Measurements from ENCODE around the gene ZMYND12. TPM values are rescaled to one million over a fixed set of nuclear protein-coding genes. Genes with fewer than 3 reads are reported as not detected.
"Not testable (repeated sequence)": the region's sequence is repeated elsewhere in the genome, so short reads cannot be mapped to it uniquely, and the experiment has no call there.

Gene ZMYND12
- 1.1 TPM for total RNA-seq (2013)
- polyA plus RNA-seq (1 to 10 TPM in 2 of 3 donors, under 1 TPM in 1; 0.76 to 1.3 (median 1.2) TPM), polyA minus RNA-seq (0.96 and 1.1 TPM in 2 replicates), total RNA-seq (0 to 2.1 (median 0.37) reads per million in 11 experiments)

GRCh38 chr1:42456010-42456753, at the start of gene ZMYND12, which contains the start of gene PPCS:
ZMYND12 (minus strand) TSS chr1:42456022; CDS start chr1:42455997, 25 bp downstream.
PPCS (plus strand) TSS chr1:42456543; CDS start chr1:42456566, 23 bp downstream.
- H3K4me3 Mint-ChIP-seq, result peak within 1 kb of the TSS; percentile 92 to 96
- peak within 1 kb of the TSS; percentile 74 to 92 for H3K27ac ChIP-seq (ENCODE audit: low read depth in 1 of 2, low read length in 2 of 2)
- peak within 1 kb of the TSS; percentile 64 to 91 (median 89) for H3K4me3 ChIP-seq (replicated peaks in 1 of 3; ENCODE audit: low read depth in 2 of 3, low read length in 3 of 3)
- H3K27me3 ChIP-seq (ENCODE audit: control insufficient read depth in 2 of 2, insufficient read depth in 2 of 2, low read length in 2 of 2), result no peaks in the 10 kb centered on the region
- H4K20me1 ChIP-seq (ENCODE audit: insufficient read depth, low read length), result no peaks in the 10 kb centered on the region
- intact Hi-C loops (cut with micrococcal nuclease), result loop anchor here in 1 of 2 donors (2.0 to 5.0 kb wide), 2 partner anchors 121 to 226 kb away; partner anchors contain the start of genes FOXJ3 and YBX1
- H2AFZ ChIP-seq (ENCODE audit: insufficient read depth, low read depth, low read length, poor library complexity, severe bottlenecking), result peak within 1 kb of the TSS; percentile 100
- H3K36me3 Mint-ChIP-seq, result peaks cover 35 to 41% of the 10 kb centered on the region in 2 donors
- peaks cover 0 to 1% (median 0%) of the 10 kb centered on the region in 3 donors for H3K27me3 Mint-ChIP-seq (ENCODE audit: low read depth in 3 of 3)
- H3K9ac ChIP-seq (ENCODE audit: insufficient read depth, low read length, poor library complexity, severe bottlenecking), result peak within 1 kb of the TSS; percentile 96
- H3K9me3 ChIP-seq (replicated peaks in 1 of 2; ENCODE audit: control insufficient read depth in 1 of 2, insufficient read depth in 1 of 2, low read length in 2 of 2), result no peaks in the 10 kb centered on the region
- H3K4me2 ChIP-seq (replicated peaks; ENCODE audit: extremely low read depth, low read length, poor library complexity, severe bottlenecking), result peak within 1 kb of the TSS; percentile 96
- peak within 1 kb of the TSS; percentile 93 to 98 (median 95) for H3K27ac Mint-ChIP-seq
- H3K4me1 ChIP-seq (ENCODE audit: control insufficient read depth in 1 of 2, insufficient read depth in 2 of 2, low read length in 2 of 2), result peaks cover 14 to 28% of the 10 kb centered on the region in 2 donors
- H3K36me3 ChIP-seq (replicated peaks in 1 of 2; ENCODE audit: control insufficient read depth in 1 of 2, insufficient read depth in 2 of 2, low read length in 2 of 2), result peaks cover 25 to 36% of the 10 kb centered on the region in 2 donors
- H3K79me2 ChIP-seq (ENCODE audit: insufficient read depth, low read length), result peaks cover 24% of the 10 kb centered on the region
- no peaks in the 10 kb centered on the region for H3K9me3 Mint-ChIP-seq
- peak; percentile 77 to 89 (median 86) for DNase-seq
- no peak for TF ChIP-seq CTCF (IDR thresholded peaks at IDR 0.05)
- H3K4me1 Mint-ChIP-seq, result peaks cover 22% of the 10 kb centered on the region
- under 1% methylated on average over 58 of the region's 66 CpGs for WGBS (ENCODE audit: insufficient coverage)

GRCh38 chr1:42504535-42505128, 48.8 kb upstream of the ZMYND12 start:
- H2AFZ ChIP-seq (ENCODE audit: insufficient read depth, low read depth, low read length, poor library complexity, severe bottlenecking), result no peak overlapping the region
- Mint-ChIP-seq H3K4me3 (no peak overlapping the region), H3K27ac (no peak overlapping the region), H3K36me3 (peaks cover 11 to 40% of the 10 kb centered on the region in 2 donors), H3K9me3 (peaks cover 27 to 79% (median 55%) of the 10 kb centered on the region in 7 donors), H3K27me3 (ENCODE audit: low read depth in 3 of 3) (no peaks in the 10 kb centered on the region), H3K4me1 (no peaks in the 10 kb centered on the region)
- no peaks in the 10 kb centered on the region for H3K4me1 ChIP-seq (ENCODE audit: control insufficient read depth in 1 of 2, insufficient read depth in 2 of 2, low read length in 2 of 2)
- no peak for TF ChIP-seq CTCF (IDR thresholded peaks at IDR 0.05)
- H3K36me3 ChIP-seq (replicated peaks in 1 of 2; ENCODE audit: control insufficient read depth in 1 of 2, insufficient read depth in 2 of 2, low read length in 2 of 2), result peaks cover 0 to 28% of the 10 kb centered on the region in 2 donors
- H3K27me3 ChIP-seq (ENCODE audit: control insufficient read depth in 2 of 2, insufficient read depth in 2 of 2, low read length in 2 of 2), result no peaks in the 10 kb centered on the region
- no CpG with 5 or more reads among the region's 2 CpGs for WGBS (ENCODE audit: insufficient coverage)
- no peaks in the 10 kb centered on the region for H4K20me1 ChIP-seq (ENCODE audit: insufficient read depth, low read length)
- intact Hi-C loops (cut with micrococcal nuclease), result no loop called here
- peaks cover 42 to 70% of the 10 kb centered on the region in 2 donors for H3K9me3 ChIP-seq (replicated peaks in 1 of 2; ENCODE audit: control insufficient read depth in 1 of 2, insufficient read depth in 1 of 2, low read length in 2 of 2)
- H3K4me2 ChIP-seq (replicated peaks; ENCODE audit: extremely low read depth, low read length, poor library complexity, severe bottlenecking), result no peak overlapping the region
- H3K9ac ChIP-seq (ENCODE audit: insufficient read depth, low read length, poor library complexity, severe bottlenecking), result no peak overlapping the region
- H3K4me3 ChIP-seq (replicated peaks in 1 of 3; ENCODE audit: low read depth in 2 of 3, low read length in 3 of 3), result no peak overlapping the region
- DNase-seq, result no peak
- H3K79me2 ChIP-seq (ENCODE audit: insufficient read depth, low read length), result no peaks in the 10 kb centered on the region
- no peak overlapping the region for H3K27ac ChIP-seq (ENCODE audit: low read depth in 1 of 2, low read length in 2 of 2)

GRCh38 chr1:42502031-42502430, 46.2 kb upstream of the ZMYND12 start:
- H3K79me2 ChIP-seq (ENCODE audit: insufficient read depth, low read length); H3K27ac Mint-ChIP-seq; DNase-seq; H3K4me2 ChIP-seq (replicated peaks; ENCODE audit: extremely low read depth, low read length, poor library complexity, severe bottlenecking); H3K27me3 ChIP-seq (ENCODE audit: control insufficient read depth in 2 of 2, insufficient read depth in 2 of 2, low read length in 2 of 2); H3K4me3 Mint-ChIP-seq; H3K27ac ChIP-seq (ENCODE audit: low read depth in 1 of 2, low read length in 2 of 2); H3K4me3 ChIP-seq (replicated peaks in 1 of 3; ENCODE audit: low read depth in 2 of 3, low read length in 3 of 3); H4K20me1 ChIP-seq (ENCODE audit: insufficient read depth, low read length); intact Hi-C loops (cut with micrococcal nuclease); H3K4me1 Mint-ChIP-seq; H3K27me3 Mint-ChIP-seq (ENCODE audit: low read depth in 3 of 3); H2AFZ ChIP-seq (ENCODE audit: insufficient read depth, low read depth, low read length, poor library complexity, severe bottlenecking); H3K9ac ChIP-seq (ENCODE audit: insufficient read depth, low read length, poor library complexity, severe bottlenecking); H3K4me1 ChIP-seq (ENCODE audit: control insufficient read depth in 1 of 2, insufficient read depth in 2 of 2, low read length in 2 of 2): not testable (repeated sequence)
- Mint-ChIP-seq H3K9me3 (peaks cover 20 to 59% (median 42%) of the 10 kb centered on the region in 7 donors), H3K36me3 (peaks cover 18 to 36% of the 10 kb centered on the region in 2 donors)
- peaks cover 0 to 24% of the 10 kb centered on the region in 2 donors for H3K36me3 ChIP-seq (replicated peaks in 1 of 2; ENCODE audit: control insufficient read depth in 1 of 2, insufficient read depth in 2 of 2, low read length in 2 of 2)
- H3K9me3 ChIP-seq (replicated peaks in 1 of 2; ENCODE audit: control insufficient read depth in 1 of 2, insufficient read depth in 1 of 2, low read length in 2 of 2), result peaks cover 30 to 44% of the 10 kb centered on the region in 2 donors
- 97% methylated on average over 7 of the region's 11 CpGs for WGBS (ENCODE audit: insufficient coverage)
